ENCODE data around the gene COLEC12.
A peak's percentile ranks its signal among the peaks of the same experiment; 100 is the strongest.

COLEC12 gene

DNA sequence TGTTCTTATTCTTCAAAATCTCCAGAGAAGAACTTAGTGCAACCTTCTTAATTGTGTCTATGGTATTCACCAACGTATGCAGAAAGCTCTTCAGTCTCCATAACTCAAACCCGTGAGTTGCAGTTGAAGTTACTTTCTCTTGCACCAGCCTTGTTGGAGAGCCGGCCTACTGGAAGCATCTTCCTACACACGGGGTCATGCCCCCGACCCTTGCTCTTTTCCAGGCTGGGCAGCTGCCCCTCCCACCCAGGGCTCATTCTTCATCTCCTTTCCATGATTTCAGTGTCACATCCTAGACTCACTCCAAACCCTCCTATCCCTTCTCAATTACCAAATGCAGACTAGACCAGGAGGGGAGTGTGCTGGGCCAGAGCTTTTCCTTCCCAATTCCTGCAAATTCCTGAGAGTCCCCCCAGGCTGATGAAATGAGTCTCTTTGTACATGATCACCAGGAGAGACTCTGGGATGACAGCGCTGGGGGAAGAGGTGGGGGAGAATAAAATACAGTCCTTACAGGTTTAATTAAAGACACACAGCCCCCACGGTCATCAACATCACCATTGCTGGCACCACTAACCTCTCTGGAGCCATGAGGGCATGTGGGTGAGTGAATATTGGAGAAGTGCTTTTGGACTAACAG lies 75.3 kb downstream of the COLEC12 start:
- Mint-ChIP-seq H3K4me1 (no peaks in the 10 kb centered on the region), H3K4me3 (no peak overlapping the region), H3K36me3 (no peaks in the 10 kb centered on the region), H3K27ac (no peak overlapping the region), H3K27me3 (no peaks in the 10 kb centered on the region), H3K9me3 (no peaks in the 10 kb centered on the region)
- ATAC-seq (replicated peaks), result no peak
- DNase-seq, result no peak

DNA sequence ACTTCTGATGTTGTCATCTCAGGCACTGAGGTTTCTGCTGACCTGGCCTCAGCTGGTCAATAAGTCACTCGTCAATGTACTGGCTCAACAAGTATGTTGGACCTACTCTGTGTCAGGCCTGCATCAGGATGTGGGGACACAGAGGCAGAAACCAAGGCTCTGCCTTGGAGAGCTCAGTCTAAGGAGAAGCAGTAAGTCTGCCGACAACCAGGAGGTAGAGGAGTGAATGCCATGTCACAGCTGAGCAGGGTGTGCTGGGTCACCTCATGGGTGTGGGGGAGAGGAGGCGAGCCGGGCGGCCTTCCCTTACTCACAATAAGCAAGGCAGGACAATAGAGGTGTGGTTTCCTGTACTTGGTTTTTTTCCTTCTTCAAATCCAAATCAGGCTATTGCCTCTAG lies 75.8 kb downstream of the COLEC12 start:
- ATAC-seq (replicated peaks), result no peak

DNA sequence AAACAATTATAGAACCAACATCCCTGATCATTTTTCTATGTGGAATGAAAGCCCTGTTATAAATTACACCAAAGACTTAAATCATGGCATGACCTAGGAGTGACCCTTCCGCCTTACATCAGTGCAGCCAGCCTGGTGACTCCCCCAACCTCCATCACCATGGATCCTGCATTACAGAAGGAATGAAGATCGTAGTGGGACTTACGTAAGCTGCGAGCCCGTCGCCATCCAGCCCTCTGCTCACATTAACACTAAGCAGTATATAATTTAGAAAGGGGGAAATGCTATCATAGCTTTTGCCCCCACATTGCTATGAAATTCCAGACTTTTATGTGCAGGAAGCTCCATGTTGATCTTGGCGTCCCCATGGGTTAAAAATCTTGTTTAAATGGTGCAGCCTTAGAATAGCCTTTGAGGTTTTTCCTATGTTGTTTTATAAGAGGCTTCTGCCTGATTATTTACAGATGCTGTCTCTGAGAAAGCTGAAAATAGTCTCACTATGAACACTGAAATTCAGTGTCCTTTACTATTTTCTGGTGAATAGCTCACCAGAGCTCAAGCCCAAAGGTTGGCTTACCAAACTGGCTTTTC lies 76.3 kb downstream of the COLEC12 start:
- Mint-ChIP-seq H3K27ac (no peak overlapping the region), H3K36me3 (no peaks in the 10 kb centered on the region)
- ATAC-seq (replicated peaks), result no peak

More for the DNA sequence above, 75.8 kb downstream of the COLEC12 start:
- H3K9me3 Mint-ChIP-seq, result no peaks in the 10 kb centered on the region
- DNase-seq, result no peak
- no peaks in the 10 kb centered on the region for H3K27me3 Mint-ChIP-seq
- no peak overlapping the region for H3K27ac Mint-ChIP-seq
- no peaks in the 10 kb centered on the region for H3K4me1 Mint-ChIP-seq
- no peaks in the 10 kb centered on the region for H3K36me3 Mint-ChIP-seq
- no peak overlapping the region for H3K4me3 Mint-ChIP-seq

DNA sequence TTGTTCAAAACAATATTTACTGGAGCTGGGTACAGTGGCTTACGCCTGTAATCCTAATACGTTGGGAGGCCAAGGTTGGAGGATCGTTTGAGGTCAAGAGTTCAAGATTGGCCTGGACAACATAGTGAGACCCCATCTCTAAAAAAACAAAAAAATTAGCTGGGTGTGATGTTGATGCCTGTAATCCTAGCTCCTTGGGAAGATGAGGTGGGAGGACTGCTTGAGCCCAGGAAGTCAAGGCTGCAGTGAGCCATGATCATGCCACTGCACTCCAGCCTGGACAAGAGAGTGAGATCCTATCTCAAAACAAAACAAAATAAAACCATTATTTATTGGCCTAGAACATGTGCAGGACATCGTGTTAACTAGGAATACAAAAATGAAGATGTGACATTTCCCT lies 77.5 kb downstream of the COLEC12 start:
- no peaks in the 10 kb centered on the region for H3K4me1 Mint-ChIP-seq
- ATAC-seq (replicated peaks) (no peak), DNase-seq (no peak)
- H3K36me3 Mint-ChIP-seq, result no peaks in the 10 kb centered on the region
- no peak overlapping the region for H3K4me3 Mint-ChIP-seq
- H3K27me3 Mint-ChIP-seq, result no peaks in the 10 kb centered on the region
- no peak overlapping the region for H3K27ac Mint-ChIP-seq
- H3K9me3 Mint-ChIP-seq, result no peaks in the 10 kb centered on the region

More for the DNA sequence above, 76.3 kb downstream of the COLEC12 start:
- no peaks in the 10 kb centered on the region for H3K27me3 Mint-ChIP-seq
- no peak for DNase-seq
- H3K4me3 Mint-ChIP-seq, result no peak overlapping the region
- H3K4me1 Mint-ChIP-seq, result no peaks in the 10 kb centered on the region
- no peaks in the 10 kb centered on the region for H3K9me3 Mint-ChIP-seq

DNA sequence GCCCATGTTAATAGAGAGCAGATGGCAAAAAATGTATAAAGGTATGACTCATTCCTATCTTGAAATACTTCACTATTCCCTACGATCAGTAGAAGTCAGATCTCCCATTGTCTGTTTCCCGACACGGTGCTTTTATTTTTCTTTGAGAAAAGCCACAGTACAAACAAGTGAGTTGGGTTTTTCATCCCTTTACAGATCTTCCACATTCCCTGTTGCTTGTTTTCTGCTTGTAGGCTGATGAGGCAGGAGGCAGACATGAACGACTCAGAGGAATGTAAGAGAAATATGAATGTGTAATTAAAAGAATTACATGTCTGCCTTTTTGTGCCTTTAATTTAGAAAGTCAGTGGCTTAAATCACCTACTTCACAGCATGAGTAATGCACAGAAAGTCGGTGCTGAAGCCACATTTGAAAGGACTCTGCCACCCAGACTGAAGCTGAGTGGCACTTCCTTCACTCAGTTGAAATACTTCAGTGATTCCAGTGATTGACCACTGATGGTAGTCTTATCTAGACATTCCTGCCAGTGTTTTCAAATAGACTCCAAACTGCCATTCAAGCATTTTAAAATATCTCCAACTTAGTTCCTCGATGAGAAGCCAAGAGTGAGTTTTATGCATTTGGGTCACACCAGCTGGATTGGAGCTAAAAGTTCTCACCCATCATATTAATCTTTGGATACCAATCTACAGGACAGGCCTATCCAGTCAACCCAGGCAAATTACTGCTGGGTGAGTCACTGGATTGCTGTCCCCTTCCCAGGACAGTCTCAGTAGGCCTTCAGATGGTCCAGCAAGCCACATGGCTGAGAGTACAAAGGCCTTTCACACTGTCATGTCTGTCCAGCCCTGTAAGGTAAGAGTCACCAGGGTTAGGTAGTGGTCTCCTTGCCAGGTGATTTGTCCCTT lies 79.0 kb downstream of the COLEC12 start:
- Mint-ChIP-seq H3K27me3 (no peaks in the 10 kb centered on the region), H3K27ac (no peak overlapping the region), H3K9me3 (no peaks in the 10 kb centered on the region), H3K4me3 (no peak overlapping the region), H3K36me3 (no peaks in the 10 kb centered on the region), H3K4me1 (no peaks in the 10 kb centered on the region)
- DNase-seq (no peak), ATAC-seq (replicated peaks) (no peak)

DNA sequence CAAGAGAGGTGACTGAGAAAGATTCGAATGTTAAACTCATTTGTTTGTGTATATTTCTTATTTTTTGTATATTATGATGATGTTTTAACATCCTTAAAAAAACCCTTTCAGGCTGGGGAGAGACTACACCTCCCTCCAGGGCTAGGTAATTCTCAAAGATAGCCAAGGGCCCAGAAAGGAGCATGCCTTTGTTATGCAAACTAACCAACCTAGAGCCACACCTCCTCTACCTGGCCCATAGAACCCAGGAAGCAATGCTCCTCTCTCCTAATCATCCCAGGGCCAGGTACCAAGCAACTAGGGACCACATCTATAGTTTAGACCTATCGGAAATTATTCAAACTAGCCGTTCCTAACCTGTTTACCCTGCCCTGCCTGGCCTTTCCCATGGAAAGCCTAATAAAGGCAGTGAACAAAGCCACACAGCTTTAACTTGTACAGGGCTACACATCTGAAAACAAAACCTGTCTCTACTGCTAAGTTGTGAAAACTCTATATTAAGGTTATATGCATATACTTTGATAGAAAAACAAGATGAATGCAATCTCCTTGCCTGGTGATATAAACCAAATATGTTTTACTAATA lies 79.7 kb downstream of the COLEC12 start:
- ATAC-seq (replicated peaks) (no peak), DNase-seq (no peak)
- H3K4me1 Mint-ChIP-seq, result no peaks in the 10 kb centered on the region
- H3K9me3 Mint-ChIP-seq, result no peaks in the 10 kb centered on the region
- no peak overlapping the region for H3K4me3 Mint-ChIP-seq
- no peaks in the 10 kb centered on the region for H3K27me3 Mint-ChIP-seq
- H3K36me3 Mint-ChIP-seq, result no peaks in the 10 kb centered on the region
- no peak overlapping the region for H3K27ac Mint-ChIP-seq

DNA sequence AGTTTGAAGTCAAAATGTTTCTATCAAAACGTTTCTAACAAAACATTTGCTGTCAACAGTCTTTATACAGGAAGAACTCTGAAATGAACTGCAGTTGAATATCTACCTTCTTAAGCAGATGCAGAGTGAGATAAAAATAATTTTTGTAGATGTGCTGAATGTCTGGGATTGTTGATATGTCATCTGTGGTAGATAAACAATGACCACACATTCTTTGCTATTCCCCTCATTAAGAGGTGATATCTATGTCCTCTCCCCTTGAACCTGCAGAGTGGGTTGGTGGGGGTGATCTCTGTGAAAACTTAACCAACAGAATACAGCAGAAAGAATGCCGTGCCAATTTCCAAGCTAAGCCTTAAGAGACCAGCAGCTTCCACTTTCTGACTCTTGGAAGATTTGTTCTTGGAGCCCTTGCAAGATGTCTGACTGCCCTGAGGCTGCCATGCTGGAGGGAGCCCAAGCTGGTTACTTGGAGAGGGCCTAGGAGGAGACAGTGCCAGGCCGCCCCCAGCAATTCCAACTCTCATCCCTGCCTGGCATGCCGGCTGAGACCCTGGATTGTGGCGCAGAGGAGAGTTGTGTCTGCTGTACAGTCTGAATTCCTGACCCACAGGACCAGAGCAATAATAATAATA lies 80.8 kb downstream of the COLEC12 start:
- Mint-ChIP-seq H3K4me3 (no peak overlapping the region), H3K9me3 (no peaks in the 10 kb centered on the region), H3K27ac (no peak overlapping the region), H3K36me3 (no peaks in the 10 kb centered on the region), H3K27me3 (no peaks in the 10 kb centered on the region), H3K4me1 (no peaks in the 10 kb centered on the region)
- DNase-seq (no peak), ATAC-seq (replicated peaks) (no peak)

DNA sequence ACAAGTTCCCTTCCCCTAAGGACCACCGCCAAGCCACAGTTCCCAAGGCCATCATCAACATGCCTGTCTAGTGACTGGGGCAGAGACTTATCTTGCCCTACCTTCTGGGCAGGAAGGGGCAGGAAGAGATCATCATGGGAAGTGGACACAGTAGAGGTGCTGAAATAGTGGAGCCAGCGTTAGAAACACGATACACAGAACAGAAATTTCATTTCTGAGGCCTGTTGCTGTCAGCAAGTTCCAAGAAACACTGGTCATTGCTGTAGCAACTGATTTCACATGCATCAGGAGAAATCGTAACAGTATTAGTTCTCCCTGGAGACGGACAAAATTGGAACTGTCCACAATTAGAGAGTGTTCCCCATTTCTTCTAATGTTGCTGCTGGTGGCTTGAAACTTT lies 83.0 kb downstream of the COLEC12 start:
- no peak overlapping the region for H3K4me3 Mint-ChIP-seq
- DNase-seq (no peak), ATAC-seq (replicated peaks) (no peak)
- H3K27ac Mint-ChIP-seq, result no peak overlapping the region
- peaks cover 0 to 2% of the 10 kb centered on the region in 2 donors for H3K9me3 Mint-ChIP-seq
- no peaks in the 10 kb centered on the region for H3K4me1 Mint-ChIP-seq
- no peaks in the 10 kb centered on the region for H3K36me3 Mint-ChIP-seq
- no peaks in the 10 kb centered on the region for H3K27me3 Mint-ChIP-seq

DNA sequence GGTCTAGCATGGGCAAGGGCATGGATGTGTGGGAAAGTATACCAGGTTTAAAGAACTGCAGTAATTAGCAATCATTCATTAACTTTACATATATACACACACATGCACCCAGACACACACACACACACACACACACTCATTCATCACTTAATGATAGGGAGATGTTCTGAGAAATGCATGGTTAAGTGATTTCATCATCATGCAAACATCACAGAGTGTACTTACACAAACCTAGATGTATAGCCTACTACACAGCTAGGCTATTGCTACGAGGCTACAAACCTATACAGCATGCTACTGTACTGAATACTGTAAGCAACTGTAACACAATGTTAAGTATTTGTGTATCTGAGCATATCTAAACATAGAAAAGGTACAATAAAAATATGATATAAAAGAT lies 83.6 kb downstream of the COLEC12 start:
- no peak for DNase-seq
- Mint-ChIP-seq H3K4me3 (no peak overlapping the region), H3K27ac (no peak overlapping the region)

DNA sequence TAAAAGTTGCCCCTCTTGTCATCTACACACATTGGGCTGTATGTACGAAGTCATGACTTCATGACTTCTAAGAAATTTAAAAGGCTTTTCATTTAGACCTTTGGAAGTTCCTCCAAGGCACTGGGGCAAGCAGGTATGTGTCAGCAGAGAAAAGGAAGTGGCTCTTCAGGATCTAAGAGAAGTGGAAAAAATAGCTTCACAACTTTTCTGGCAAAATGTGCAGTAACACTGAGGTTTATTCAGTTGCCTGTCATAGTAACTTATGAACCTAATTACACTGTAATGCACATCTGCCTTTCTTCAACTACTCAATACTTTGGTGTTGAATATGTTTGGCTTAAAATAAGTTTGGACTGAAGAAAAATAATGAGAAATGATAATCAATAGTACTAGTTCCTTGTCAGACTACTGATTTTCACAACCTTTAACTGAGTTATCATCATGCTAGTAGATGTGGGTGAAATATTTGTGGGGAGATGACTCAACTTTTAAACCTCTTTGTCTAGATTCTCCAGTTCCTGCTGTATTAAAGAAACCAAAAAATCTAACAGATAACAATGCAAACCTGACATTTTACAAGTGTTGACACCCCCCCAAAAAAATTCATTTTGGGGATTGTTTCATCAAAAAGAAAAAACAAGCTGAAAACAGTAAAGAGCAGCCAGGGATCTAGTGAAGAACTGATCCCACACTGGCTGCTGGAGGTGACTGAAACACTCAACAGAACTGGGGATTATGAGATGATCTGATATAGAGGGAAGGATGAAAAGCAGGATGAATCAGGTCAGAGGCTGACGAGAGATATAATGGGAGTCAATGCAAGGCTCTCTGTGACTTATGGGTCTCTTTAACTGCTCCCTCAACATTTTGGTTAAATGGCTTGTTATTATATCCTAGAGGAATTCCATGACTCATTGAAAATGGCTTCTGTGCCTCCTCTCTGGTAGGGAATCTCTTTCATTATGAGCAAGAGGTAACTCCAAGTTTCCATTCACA lies 84.6 kb downstream of the COLEC12 start:
- Mint-ChIP-seq H3K27me3 (peaks cover 0 to 3% of the 10 kb centered on the region in 2 donors), H3K36me3 (no peaks in the 10 kb centered on the region), H3K27ac (no peak overlapping the region), H3K9me3 (peaks cover 4 to 5% of the 10 kb centered on the region in 2 donors), H3K4me1 (no peaks in the 10 kb centered on the region), H3K4me3 (no peak overlapping the region)
- ATAC-seq (replicated peaks) (peak in 1 of 2 donors; percentile 12), DNase-seq (no peak)

More for the DNA sequence above, 83.6 kb downstream of the COLEC12 start:
- Mint-ChIP-seq H3K27me3 (no peaks in the 10 kb centered on the region), H3K36me3 (no peaks in the 10 kb centered on the region), H3K9me3 (peaks cover under 1 to 2% of the 10 kb centered on the region in 2 donors), H3K4me1 (no peaks in the 10 kb centered on the region)
- ATAC-seq (replicated peaks), result no peak

DNA sequence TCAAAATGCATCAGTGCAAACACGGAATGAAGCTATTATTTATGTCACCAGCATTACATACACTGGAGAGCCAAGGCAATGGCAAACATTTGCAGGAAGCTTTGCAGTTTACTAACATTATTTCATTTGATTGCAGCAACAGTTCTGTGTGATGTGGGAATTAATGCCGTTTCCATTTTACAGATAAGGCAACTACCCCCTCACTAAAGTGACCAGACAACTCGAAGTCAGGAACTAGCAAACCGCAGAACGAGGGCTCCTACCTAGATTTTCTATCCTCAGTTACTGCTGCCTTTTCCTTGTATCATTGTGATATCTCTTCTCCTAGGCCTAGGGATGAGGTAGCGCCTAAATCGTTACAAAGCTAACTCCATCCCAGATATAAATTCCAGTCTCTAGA lies 85.5 kb downstream of the COLEC12 start:
- peaks cover 4 to 5% of the 10 kb centered on the region in 2 donors for H3K9me3 Mint-ChIP-seq
- no peak for DNase-seq
- no peaks in the 10 kb centered on the region for H3K36me3 Mint-ChIP-seq
- no peak overlapping the region for H3K27ac Mint-ChIP-seq
- peaks cover 0 to 4% of the 10 kb centered on the region in 2 donors for H3K27me3 Mint-ChIP-seq
- H3K4me1 Mint-ChIP-seq, result no peaks in the 10 kb centered on the region
- H3K4me3 Mint-ChIP-seq, result no peak overlapping the region
- no peak for ATAC-seq (replicated peaks)

DNA sequence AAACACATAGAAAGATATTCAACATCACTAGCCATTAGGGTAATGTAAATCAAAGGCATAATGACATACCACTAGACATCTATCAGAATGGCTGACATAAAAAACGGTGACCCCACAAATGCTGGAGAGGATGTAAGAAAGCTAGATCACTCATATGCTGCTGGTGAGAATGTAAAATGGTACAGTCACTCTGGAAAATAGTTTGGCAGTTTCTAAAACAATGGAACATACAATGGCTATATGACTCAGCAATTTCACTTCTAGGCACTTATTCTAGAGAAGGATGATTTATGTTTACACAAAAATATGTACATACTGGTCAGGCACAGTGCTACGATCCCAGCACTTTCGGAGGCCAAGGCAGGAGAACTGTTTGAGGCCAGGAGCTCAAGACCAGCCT lies 87.3 kb downstream of the COLEC12 start:
- no peak overlapping the region for H3K27ac Mint-ChIP-seq
- ATAC-seq (replicated peaks) (no peak), DNase-seq (no peak)
- no peaks in the 10 kb centered on the region for H3K36me3 Mint-ChIP-seq
- no peak overlapping the region for H3K4me3 Mint-ChIP-seq
- peaks cover 4 to 5% of the 10 kb centered on the region in 2 donors for H3K9me3 Mint-ChIP-seq
- H3K4me1 Mint-ChIP-seq, result no peaks in the 10 kb centered on the region
- H3K27me3 Mint-ChIP-seq, result peaks cover 0 to 8% of the 10 kb centered on the region in 2 donors

DNA sequence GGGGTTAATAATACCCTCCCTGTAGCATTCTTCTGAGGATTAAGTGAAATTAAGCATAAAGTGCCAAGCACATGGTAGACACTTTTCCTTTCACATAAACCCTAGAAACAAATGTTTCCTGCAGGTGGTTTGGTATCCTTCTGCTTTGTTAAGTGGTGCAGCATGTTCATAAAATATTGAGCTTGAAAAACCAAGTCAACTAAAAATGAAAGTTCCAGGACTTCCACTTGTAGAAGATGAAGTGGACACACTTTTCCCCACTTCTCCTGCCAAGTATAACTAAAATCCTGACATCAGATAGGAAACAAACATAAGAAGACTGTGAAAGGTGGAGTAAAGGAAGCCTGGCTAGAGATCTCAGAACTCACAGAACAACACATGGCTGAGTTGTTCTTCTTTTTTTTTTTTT lies 90.5 kb downstream of the COLEC12 start:
- Mint-ChIP-seq H3K4me3 (no peak overlapping the region), H3K4me1 (peaks cover 0 to 3% of the 10 kb centered on the region in 2 donors), H3K27ac (no peak overlapping the region), H3K36me3 (peaks cover 0 to 4% of the 10 kb centered on the region in 2 donors), H3K9me3 (peaks cover 11 to 15% of the 10 kb centered on the region in 2 donors), H3K27me3 (peaks cover 0 to 12% of the 10 kb centered on the region in 2 donors)
- ATAC-seq (replicated peaks) (no peak), DNase-seq (no peak)
